Mesenchymal stem cell (in vitro differentiated cells and primary cell): ENCODE measurements around the gene AMIGO1.

Source experiments
- DNase-seq: peaks from one replicate; pipeline ENCODE4 v3.0.0-alpha.2; 2013
- H2AFZ ChIP-seq: one replicate; pipeline ENCODE4 v1.6.1; 2013; ENCODE audit warnings: low read depth, mild to moderate bottlenecking, control low read depth, inconsistent platforms, low read length, moderate library complexity
- H2AK5ac ChIP-seq: 2 replicates; pipeline ENCODE4 v1.6.1; 2013; ENCODE audit warnings: low read length, moderate library complexity, mild to moderate bottlenecking, inconsistent platforms; ENCODE audit not compliant: severe bottlenecking
- H2BK120ac ChIP-seq: one replicate; pipeline ENCODE4 v1.6.1; 2013; ENCODE audit warnings: low read depth, mild to moderate bottlenecking, inconsistent platforms, low read length, moderate library complexity
- H2BK12ac ChIP-seq, 2 experiments: one replicate each; pipeline ENCODE4 v1.6.1; 2013; ENCODE audit warnings: inconsistent platforms in 2 of 2, low read length in 2 of 2, mild to moderate bottlenecking in 2 of 2, moderate library complexity in 2 of 2, control low read depth in 1 of 2
- H2BK15ac ChIP-seq: one replicate; pipeline ENCODE4 v1.6.1; 2013; ENCODE audit warnings: mild to moderate bottlenecking, low read depth, inconsistent platforms; ENCODE audit not compliant: poor library complexity, severe bottlenecking
- H2BK5ac ChIP-seq: 2 replicates; pipeline ENCODE4 v1.6.1; 2013; ENCODE audit warnings: low read depth, mild to moderate bottlenecking, low read length, control low read depth, inconsistent platforms; ENCODE audit not compliant: poor library complexity, severe bottlenecking
- H3K14ac ChIP-seq, 2 experiments: one replicate each; pipeline ENCODE4 v1.6.1; 2013; ENCODE audit warnings: inconsistent platforms in 2 of 2, low read length in 2 of 2, control low read depth in 1 of 2, mild to moderate bottlenecking in 1 of 2, moderate library complexity in 1 of 2
- H3K18ac ChIP-seq, 2 experiments: one replicate each; pipeline ENCODE4 v1.6.1; 2013; ENCODE audit warnings: inconsistent platforms in 2 of 2, low read length in 2 of 2, control low read depth in 1 of 2, low read depth in 1 of 2, mild to moderate bottlenecking in 1 of 2
- H3K23ac ChIP-seq, 2 experiments: one replicate each; pipeline ENCODE4 v1.6.1; 2013; ENCODE audit warnings: inconsistent platforms in 2 of 2, low read length in 2 of 2, mild to moderate bottlenecking in 2 of 2, moderate library complexity in 2 of 2, control low read depth in 1 of 2
- H3K27ac ChIP-seq: 2 replicates; pipeline ENCODE4 v1.5.1; 2013; ENCODE audit warnings: mild to moderate bottlenecking, moderate library complexity, low read length, control low read depth, inconsistent platforms; ENCODE audit not compliant: poor library complexity, severe bottlenecking
- H3K27me3 ChIP-seq, 2 experiments: 2 replicates each; pipeline versions ENCODE4 v1.6.1 to v1.7.0; 2013; ENCODE audit warnings: low read length in 2 of 2, mild to moderate bottlenecking in 2 of 2, moderate library complexity in 2 of 2, control low read depth in 1 of 2, inconsistent platforms in 1 of 2; ENCODE audit not compliant: control insufficient read depth in 1 of 2, insufficient read depth in 1 of 2
- H3K36me3 ChIP-seq, 2 experiments: 2 replicates each; pipeline versions ENCODE4 v1.6.1 to v1.7.0; 2013; ENCODE audit warnings: low read length in 2 of 2, control low read depth in 1 of 2, inconsistent platforms in 1 of 2, low read depth in 1 of 2, mild to moderate bottlenecking in 1 of 2; ENCODE audit not compliant: insufficient read depth in 2 of 2, control insufficient read depth in 1 of 2
- H3K4ac ChIP-seq, 2 experiments: one replicate each; pipeline ENCODE4 v1.6.1; 2013; ENCODE audit warnings: inconsistent platforms in 2 of 2, low read length in 2 of 2, mild to moderate bottlenecking in 2 of 2, moderate library complexity in 2 of 2, control low read depth in 1 of 2, low read depth in 1 of 2
- H3K4me1 ChIP-seq: 2 replicates; pipeline ENCODE4 v1.6.1; 2013; ENCODE audit warnings: low read depth, low read length, control low read depth; ENCODE audit not compliant: control insufficient read depth, insufficient read depth
- H3K4me2 ChIP-seq: 2 replicates; pipeline ENCODE4 v1.6.1; 2013; ENCODE audit warnings: low read length, mild to moderate bottlenecking, inconsistent platforms; ENCODE audit not compliant: poor library complexity, severe bottlenecking
- H3K4me3 ChIP-seq, 2 experiments: 2 replicates each; pipeline versions ENCODE4 v1.5.1 to v1.7.0; 2013; ENCODE audit warnings: low read length in 2 of 2, mild to moderate bottlenecking in 2 of 2, control low read depth in 1 of 2, low read depth in 1 of 2; ENCODE audit not compliant: insufficient read depth in 1 of 2
- H3K79me1 ChIP-seq: replicated peaks from 2 replicates; pipeline ENCODE4 v1.6.1; 2013; ENCODE audit warnings: mild to moderate bottlenecking, control low read depth, low read length, inconsistent platforms; ENCODE audit not compliant: poor library complexity, severe bottlenecking
- H3K9ac ChIP-seq: 2 replicates; pipeline ENCODE4 v1.7.0; 2013; ENCODE audit warnings: mild to moderate bottlenecking, low read length, moderate library complexity
- H3K9me3 ChIP-seq: 2 replicates; pipeline ENCODE4 v1.7.0; 2013; ENCODE audit warnings: mild to moderate bottlenecking, low read length; ENCODE audit not compliant: control insufficient read depth
- H4K8ac ChIP-seq: one replicate; pipeline ENCODE4 v1.6.1; 2013; ENCODE audit warnings: inconsistent platforms, mild to moderate bottlenecking, low read length, moderate library complexity
- H4K91ac ChIP-seq: one replicate; pipeline ENCODE4 v1.6.1; 2013; ENCODE audit warnings: mild to moderate bottlenecking, low read length, inconsistent platforms
- WGBS: methylation state at CpG from one replicate; pipeline ENCODE4 v1.1.7; 2013; ENCODE audit warnings: mixed read lengths; 5-methylcytosine and 5-hydroxymethylcytosine counted together

AMIGO1 gene

DNA sequence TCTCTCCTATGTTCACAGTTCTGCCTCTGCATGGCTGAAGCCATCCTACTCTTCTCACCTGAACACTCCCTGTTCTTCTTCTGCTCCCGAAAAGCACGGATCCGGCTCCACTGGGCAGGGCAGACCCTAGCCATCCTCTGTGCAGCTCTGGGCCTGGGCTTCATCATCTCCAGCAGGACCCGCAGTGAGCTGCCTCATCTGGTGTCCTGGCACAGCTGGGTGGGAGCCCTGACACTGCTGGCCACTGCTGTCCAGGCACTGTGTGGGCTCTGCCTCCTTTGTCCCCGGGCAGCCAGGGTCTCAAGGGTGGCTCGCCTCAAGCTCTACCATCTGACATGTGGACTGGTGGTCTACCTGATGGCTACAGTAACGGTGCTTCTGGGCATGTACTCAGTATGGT lies 13.8 kb downstream of the AMIGO1 start:
- Histone ChIP-seq H3K4me1 (peaks cover 27% of the 10 kb centered on the region), H2AFZ (no peak overlapping the region), H3K79me1 (peaks cover 32% of the 10 kb centered on the region)

DNA sequence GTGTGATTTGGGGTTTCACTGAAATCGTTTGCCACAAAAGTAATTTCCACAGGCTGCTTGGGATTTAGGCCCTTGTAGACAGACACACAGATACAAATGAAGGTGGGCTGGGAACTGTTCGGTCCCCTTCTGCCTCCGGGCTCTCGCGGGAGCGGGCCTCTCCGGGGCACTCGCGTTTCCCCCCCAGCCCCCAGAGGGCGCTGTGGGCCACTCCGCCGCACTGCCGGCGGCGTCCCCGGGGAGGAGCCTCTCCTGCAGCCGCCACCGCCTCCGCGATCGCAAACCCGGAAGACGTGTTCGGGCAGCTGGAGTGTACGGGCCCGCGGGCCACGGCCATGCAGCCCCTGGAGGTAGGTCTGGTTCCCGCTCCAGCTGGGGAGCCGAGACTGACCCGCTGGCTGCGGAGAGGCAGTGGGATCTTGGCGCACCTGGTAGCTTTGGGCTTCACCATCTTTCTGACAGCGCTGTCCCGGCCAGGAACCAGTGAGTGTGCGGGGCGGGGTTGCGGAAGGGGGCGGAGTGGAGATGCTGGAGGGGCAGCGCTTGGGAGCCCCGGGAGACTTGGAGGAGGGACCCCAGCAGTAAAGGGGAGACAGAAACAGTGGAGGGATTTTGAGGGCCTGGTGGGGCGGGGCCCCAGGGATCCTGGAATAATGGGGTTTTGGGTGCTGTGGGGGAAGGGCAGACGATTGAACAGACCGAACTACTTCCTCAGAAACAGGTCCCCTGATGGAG lies 15.6 kb downstream of the AMIGO1 start, which contains the start of gene CYB561D1:
Gene CYB561D1, plus strand, starts transcription at position 290 of the 735 bp plus-strand sequence. Its CDS starts 46 bp downstream, at position 336.
- H3K14ac ChIP-seq, result peak within 1 kb of the TSS in 1 of 2 experiments; percentile 97
- H3K4me1 ChIP-seq, result peaks cover 16% of the 10 kb centered on the region
- peak within 1 kb of the TSS; percentile 88 for H3K9ac ChIP-seq
- peak within 1 kb of the TSS in 1 of 2 experiments; percentile 89 for H3K4ac ChIP-seq
- peak within 1 kb of the TSS; percentile 94 to 97 for H3K4me3 ChIP-seq
- H3K27me3 ChIP-seq, result no peaks in the 10 kb centered on the region
- H3K27ac ChIP-seq, result peak within 1 kb of the TSS; percentile 83
- no peaks in the 10 kb centered on the region for H3K9me3 ChIP-seq
- peak within 1 kb of the TSS; percentile 70 for H4K91ac ChIP-seq
- peak within 1 kb of the TSS; percentile 71 for H3K4me2 ChIP-seq
- peak within 1 kb of the TSS; percentile 92 for H2BK15ac ChIP-seq
- WGBS, result under 1% methylated on average over 44 of the region's 44 CpGs
- H2BK120ac ChIP-seq, result no peak within 1 kb of the TSS
- DNase-seq, result peak; percentile 86
- H2AK5ac ChIP-seq, result peak within 1 kb of the TSS; percentile 26
- peaks cover 30% of the 10 kb centered on the region for H3K79me1 ChIP-seq
- no peak within 1 kb of the TSS for H2BK5ac ChIP-seq
- peak within 1 kb of the TSS; percentile 79 to 96 for H3K18ac ChIP-seq
- H2BK12ac ChIP-seq, result no peak within 1 kb of the TSS
- peaks cover 55 to 58% of the 10 kb centered on the region in 2 experiments for H3K36me3 ChIP-seq
- H4K8ac ChIP-seq, result peak within 1 kb of the TSS; percentile 95
- H2AFZ ChIP-seq, result peak within 1 kb of the TSS; percentile 96
- peak within 1 kb of the TSS in 1 of 2 experiments; percentile 76 for H3K23ac ChIP-seq

More for the DNA sequence above, 13.8 kb downstream of the AMIGO1 start:
- no peak overlapping the region for H2BK12ac ChIP-seq
- H3K9me3 ChIP-seq, result no peaks in the 10 kb centered on the region
- H4K91ac ChIP-seq, result no peak overlapping the region
- H3K27ac ChIP-seq, result no peak overlapping the region
- H3K4me3 ChIP-seq, result no peak overlapping the region
- no peak overlapping the region for H2BK5ac ChIP-seq
- H3K27me3 ChIP-seq, result no peaks in the 10 kb centered on the region
- H3K14ac ChIP-seq, result no peak overlapping the region
- H2AK5ac ChIP-seq, result no peak overlapping the region
- no peak overlapping the region for H2BK15ac ChIP-seq
- no peak overlapping the region for H3K4me2 ChIP-seq
- no peak overlapping the region for H3K18ac ChIP-seq
- no peak overlapping the region for H3K23ac ChIP-seq
- no peak overlapping the region for H2BK120ac ChIP-seq
- no peak overlapping the region for H4K8ac ChIP-seq
- 94% methylated on average over 7 of the region's 7 CpGs for WGBS
- peaks cover 40 to 50% of the 10 kb centered on the region in 2 experiments for H3K36me3 ChIP-seq
- H3K9ac ChIP-seq, result peak overlapping the region; percentile 88
- DNase-seq, result no peak
- no peak overlapping the region for H3K4ac ChIP-seq

DNA sequence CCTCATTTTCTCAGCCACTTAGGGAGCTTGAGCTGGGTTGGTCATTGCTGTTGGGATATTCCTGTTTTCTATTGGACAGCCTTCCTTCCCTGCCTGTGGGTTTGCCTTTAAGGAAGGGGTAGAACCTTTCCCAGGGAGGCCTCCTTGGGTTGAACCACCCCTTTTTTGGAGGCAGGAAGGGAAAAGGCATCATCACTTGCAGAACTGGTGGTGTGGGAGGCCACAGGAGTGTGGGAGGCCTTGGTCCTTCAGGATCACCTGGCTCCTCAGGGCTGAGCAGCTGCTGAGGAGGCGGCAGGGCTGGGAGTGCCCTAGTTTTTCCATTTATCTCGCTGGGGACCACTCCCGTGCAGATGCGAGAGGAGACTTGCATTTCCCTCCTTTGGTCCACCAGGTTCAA lies 16.3 kb downstream of the AMIGO1 start:
- Histone ChIP-seq H3K9me3 (no peaks in the 10 kb centered on the region), H3K4ac (peak overlapping the region in 1 of 2 experiments; percentile 43), H2AFZ (no peak overlapping the region), H2BK5ac (no peak overlapping the region), H3K4me1 (peaks cover 13% of the 10 kb centered on the region), H3K36me3 (peaks cover 62 to 63% of the 10 kb centered on the region in 2 experiments), H3K4me3 (peak overlapping the region in 1 of 2 experiments; percentile 97), H3K9ac (peak overlapping the region; percentile 88), H3K27me3 (no peaks in the 10 kb centered on the region), H2BK15ac (no peak overlapping the region), H3K14ac (no peak overlapping the region), H3K23ac (no peak overlapping the region), H4K8ac (peak overlapping the region; percentile 74), H2BK12ac (no peak overlapping the region), H2BK120ac (no peak overlapping the region), H3K4me2 (no peak overlapping the region), H3K27ac (no peak overlapping the region), H3K79me1 (peaks cover 28% of the 10 kb centered on the region), H4K91ac (no peak overlapping the region), H2AK5ac (no peak overlapping the region), H3K18ac (no peak overlapping the region)
- no peak for DNase-seq
- 82% methylated on average over 4 of the region's 4 CpGs for WGBS

DNA sequence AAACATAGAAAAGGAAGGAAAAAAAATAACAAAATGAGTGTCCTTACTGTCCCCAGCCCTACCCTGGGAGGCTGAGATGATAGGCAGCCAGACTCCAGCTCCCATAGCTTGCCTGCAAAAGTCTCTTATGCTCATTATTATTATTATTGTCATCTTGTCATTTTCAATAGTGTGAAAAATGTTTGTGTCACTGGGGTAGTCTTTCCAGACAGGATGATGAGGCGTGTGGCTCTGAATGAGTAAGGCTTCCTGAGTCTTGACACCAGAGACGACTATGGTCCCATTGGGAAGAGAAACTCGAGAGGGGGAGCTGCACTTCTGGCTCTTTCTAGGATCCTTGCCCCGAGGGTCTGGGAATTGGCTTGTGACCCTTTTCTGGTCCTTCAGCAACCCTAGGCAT lies 16.7 kb downstream of the AMIGO1 start:
- Histone ChIP-seq H2AFZ (no peak overlapping the region), H3K9me3 (no peaks in the 10 kb centered on the region), H3K27ac (no peak overlapping the region), H3K4me2 (no peak overlapping the region), H3K14ac (no peak overlapping the region), H3K18ac (no peak overlapping the region), H4K91ac (no peak overlapping the region), H3K4me3 (no peak overlapping the region), H3K79me1 (peaks cover 26% of the 10 kb centered on the region), H3K4ac (no peak overlapping the region), H3K9ac (peak overlapping the region; percentile 88), H3K27me3 (no peaks in the 10 kb centered on the region), H2BK5ac (no peak overlapping the region), H3K36me3 (peaks cover 62 to 63% of the 10 kb centered on the region in 2 experiments), H2BK120ac (no peak overlapping the region), H2BK12ac (no peak overlapping the region), H2BK15ac (no peak overlapping the region), H2AK5ac (no peak overlapping the region), H4K8ac (peak overlapping the region; percentile 28), H3K4me1 (peaks cover 13% of the 10 kb centered on the region), H3K23ac (no peak overlapping the region)
- WGBS, result 57% methylated on average over 4 of the region's 4 CpGs
- no peak for DNase-seq
